KMS-11 (cell line): ENCODE results near the gene FANCC.

Experiments
- H2AFZ ChIP-seq: fragments of 200-600 bp; sonication (generic); 2 replicates; pipeline ENCODE4 v1.6.1; 2016; ENCODE audit warnings: antibody characterized with exemption, mixed run types, low read depth
- H3K27ac ChIP-seq: fragments of 200-600 bp; sonication (generic); 2 replicates; pipeline ENCODE4 v1.6.1; 2016; ENCODE audit warnings: mild to moderate bottlenecking, mixed run types
- H3K27me3 ChIP-seq: fragments of 200-600 bp; sonication (generic); 2 replicates; pipeline ENCODE4 v1.6.1; 2017; ENCODE audit warnings: mild to moderate bottlenecking, low read depth, mixed run types, moderate library complexity; ENCODE audit not compliant: insufficient read depth
- H3K36me3 ChIP-seq: fragments of 200-600 bp; sonication (generic); 2 replicates; pipeline ENCODE4 v1.6.1; 2017; ENCODE audit warnings: mild to moderate bottlenecking, mixed run types; ENCODE audit not compliant: insufficient read depth
- H3K4me1 ChIP-seq: fragments of 200-600 bp; sonication (generic); 2 replicates; pipeline ENCODE4 v1.6.1; 2016; ENCODE audit warnings: mild to moderate bottlenecking, low read depth, mixed run types; ENCODE audit not compliant: poor library complexity, severe bottlenecking
- H3K4me2 ChIP-seq: fragments of 200-600 bp; sonication (generic); 2 replicates; pipeline ENCODE4 v1.7.0; 2016; ENCODE audit warnings: mild to moderate bottlenecking, mixed run types
- H3K4me3 ChIP-seq: fragments of 200-600 bp; sonication (generic); IDR thresholded peaks from 2 replicates; pipeline ENCODE4 v1.6.1; 2017; ENCODE audit warnings: low read depth, low read length, mixed read lengths; ENCODE audit not compliant: insufficient read depth
- H3K79me2 ChIP-seq: fragments of 200-600 bp; sonication (generic); 2 replicates; pipeline ENCODE4 v1.6.1; 2016; ENCODE audit warnings: low read depth, mixed run types; ENCODE audit not compliant: insufficient read depth
- H3K9ac ChIP-seq: fragments of 200-600 bp; sonication (generic); 2 replicates; pipeline ENCODE4 v1.6.1; 2016; ENCODE audit warnings: mild to moderate bottlenecking, mixed run types
- H4K20me1 ChIP-seq: fragments of 200-600 bp; sonication (generic); 2 replicates; pipeline ENCODE4 v1.6.1; 2016; ENCODE audit warnings: mild to moderate bottlenecking, mixed run types; ENCODE audit not compliant: insufficient read depth
- TF ChIP-seq, protein P1 (sequence below): fragments of 200-600 bp; sonication (generic); conservative IDR thresholded peaks from 2 replicates; pipeline ENCODE4 v1.6.1; 2017; ENCODE audit warnings: low read depth, mild to moderate bottlenecking, antibody characterized with exemption, low read length, moderate library complexity, mixed read lengths

Gene FANCC

DNA sequence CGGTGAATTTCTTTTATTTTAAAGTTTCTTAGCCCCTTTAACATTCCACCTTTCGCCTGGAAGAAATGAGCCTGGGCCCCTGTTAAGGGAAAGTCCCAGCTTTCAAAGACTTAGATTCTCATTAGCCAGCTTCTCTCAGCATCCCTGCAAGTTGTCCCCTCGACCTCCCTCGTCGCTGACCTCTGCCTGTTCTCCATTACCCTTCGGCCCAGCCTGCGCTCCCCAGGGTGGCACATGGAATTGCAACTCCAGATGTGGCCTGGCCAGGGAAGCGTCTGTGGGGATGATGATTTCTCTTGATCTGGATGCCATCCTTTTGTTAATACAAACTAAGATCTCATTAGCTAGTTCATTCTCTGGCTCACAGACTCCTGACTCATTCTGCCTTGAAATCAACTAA, 43.4 kb upstream of the FANCC start:
- TF ChIP-seq, protein P1, sequence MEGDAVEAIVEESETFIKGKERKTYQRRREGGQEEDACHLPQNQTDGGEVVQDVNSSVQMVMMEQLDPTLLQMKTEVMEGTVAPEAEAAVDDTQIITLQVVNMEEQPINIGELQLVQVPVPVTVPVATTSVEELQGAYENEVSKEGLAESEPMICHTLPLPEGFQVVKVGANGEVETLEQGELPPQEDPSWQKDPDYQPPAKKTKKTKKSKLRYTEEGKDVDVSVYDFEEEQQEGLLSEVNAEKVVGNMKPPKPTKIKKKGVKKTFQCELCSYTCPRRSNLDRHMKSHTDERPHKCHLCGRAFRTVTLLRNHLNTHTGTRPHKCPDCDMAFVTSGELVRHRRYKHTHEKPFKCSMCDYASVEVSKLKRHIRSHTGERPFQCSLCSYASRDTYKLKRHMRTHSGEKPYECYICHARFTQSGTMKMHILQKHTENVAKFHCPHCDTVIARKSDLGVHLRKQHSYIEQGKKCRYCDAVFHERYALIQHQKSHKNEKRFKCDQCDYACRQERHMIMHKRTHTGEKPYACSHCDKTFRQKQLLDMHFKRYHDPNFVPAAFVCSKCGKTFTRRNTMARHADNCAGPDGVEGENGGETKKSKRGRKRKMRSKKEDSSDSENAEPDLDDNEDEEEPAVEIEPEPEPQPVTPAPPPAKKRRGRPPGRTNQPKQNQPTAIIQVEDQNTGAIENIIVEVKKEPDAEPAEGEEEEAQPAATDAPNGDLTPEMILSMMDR, result no peak
- no peak overlapping the region for H3K27ac ChIP-seq

DNA sequence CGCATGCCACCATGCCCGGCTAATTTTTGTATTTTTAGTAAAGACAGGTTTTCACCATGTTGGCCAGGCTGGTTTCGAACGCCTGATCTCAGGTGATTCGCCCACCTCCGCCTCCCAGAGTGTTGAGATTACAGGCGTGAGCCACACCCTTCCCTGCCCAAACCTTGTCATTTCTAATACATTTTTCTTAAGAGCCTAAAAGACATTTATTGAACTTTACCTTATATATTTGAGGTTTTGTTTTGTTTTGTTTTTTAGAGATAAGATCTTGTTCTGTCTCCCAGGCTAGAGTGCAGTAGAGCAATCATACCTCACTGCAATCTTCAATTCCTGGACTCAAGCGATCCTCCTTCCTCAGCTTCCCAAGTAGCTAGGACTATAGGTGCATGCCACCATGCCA, 39.8 kb upstream of the FANCC start:
- Histone ChIP-seq H3K9ac (no peak overlapping the region), H3K79me2 (no peaks in the 10 kb centered on the region), H3K27me3 (no peaks in the 10 kb centered on the region), H3K4me2 (no peak overlapping the region), H3K4me3 (no peak overlapping the region), H3K36me3 (no peaks in the 10 kb centered on the region), H3K27ac (no peak overlapping the region), H4K20me1 (no peaks in the 10 kb centered on the region), H2AFZ (no peak overlapping the region), H3K4me1 (no peaks in the 10 kb centered on the region)
- TF ChIP-seq, protein P1, result no peak

More for the DNA sequence above, 43.4 kb upstream of the FANCC start:
- Histone ChIP-seq H3K36me3 (no peaks in the 10 kb centered on the region), H2AFZ (no peak overlapping the region), H3K79me2 (no peaks in the 10 kb centered on the region), H3K27me3 (no peaks in the 10 kb centered on the region), H3K4me3 (no peak overlapping the region), H3K4me2 (no peak overlapping the region), H3K4me1 (no peaks in the 10 kb centered on the region), H3K9ac (no peak overlapping the region), H4K20me1 (no peaks in the 10 kb centered on the region)

DNA sequence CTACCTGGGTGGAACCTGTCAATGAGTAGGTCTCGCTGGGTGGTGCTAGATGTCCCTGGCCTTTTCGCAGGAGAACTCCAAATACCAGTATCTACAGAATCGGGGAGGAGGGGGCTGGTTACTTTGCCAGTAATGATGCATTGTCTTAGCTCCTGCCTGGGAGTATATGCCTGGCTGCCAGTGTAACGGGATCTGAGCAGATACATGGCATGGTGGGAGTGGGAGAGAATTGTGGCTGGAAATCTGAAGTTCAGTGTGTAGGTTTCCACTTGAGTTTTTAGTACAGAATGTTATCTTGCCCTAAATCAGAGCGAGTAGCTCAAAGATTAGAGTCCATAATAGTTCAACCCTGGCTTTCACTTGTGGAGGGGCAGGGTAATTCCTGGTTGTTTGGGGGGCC, 38.0 kb upstream of the FANCC start:
- no peaks in the 10 kb centered on the region for H3K36me3 ChIP-seq
- H3K27ac ChIP-seq, result no peak overlapping the region
- no peaks in the 10 kb centered on the region for H3K27me3 ChIP-seq
- no peak overlapping the region for H2AFZ ChIP-seq
- H3K4me2 ChIP-seq, result no peak overlapping the region
- H4K20me1 ChIP-seq, result no peaks in the 10 kb centered on the region
- TF ChIP-seq, protein P1, result no peak
- H3K4me3 ChIP-seq, result no peak overlapping the region
- no peaks in the 10 kb centered on the region for H3K4me1 ChIP-seq
- H3K9ac ChIP-seq, result no peak overlapping the region
- H3K79me2 ChIP-seq, result no peaks in the 10 kb centered on the region

DNA sequence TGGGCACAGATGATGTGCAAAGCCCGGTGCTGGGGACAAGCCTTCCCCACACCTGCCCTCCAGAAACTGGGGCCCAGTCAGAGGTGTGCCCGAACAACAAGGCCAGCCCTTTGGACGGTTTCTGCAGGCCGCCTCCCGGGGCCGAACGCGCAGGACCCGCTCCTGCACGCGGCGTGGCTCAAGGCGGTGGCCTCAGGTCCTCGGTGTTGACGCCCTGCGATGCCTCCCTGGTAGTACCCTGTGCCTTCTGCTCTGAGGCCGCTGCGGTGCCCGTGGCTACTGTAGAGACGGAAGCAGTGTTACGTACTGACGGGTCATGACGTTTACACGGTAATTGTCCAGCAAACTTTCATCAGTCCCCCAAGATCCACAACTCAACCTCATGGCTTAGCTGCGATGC, 33.5 kb upstream of the FANCC start:
- H3K4me2 ChIP-seq, result no peak overlapping the region
- H3K36me3 ChIP-seq, result no peaks in the 10 kb centered on the region
- no peak overlapping the region for H3K27ac ChIP-seq
- H3K9ac ChIP-seq, result no peak overlapping the region
- H2AFZ ChIP-seq, result no peak overlapping the region
- no peak overlapping the region for H3K4me3 ChIP-seq
- TF ChIP-seq, protein P1, result no peak
- no peaks in the 10 kb centered on the region for H3K27me3 ChIP-seq
- no peaks in the 10 kb centered on the region for H3K4me1 ChIP-seq
- no peaks in the 10 kb centered on the region for H4K20me1 ChIP-seq
- no peaks in the 10 kb centered on the region for H3K79me2 ChIP-seq
